Activated naive CD4-positive, alpha-beta T cell treated with anti-CD3 and anti-CD28 coated beads for 36 hours (primary cell): ENCODE measurements around the gene SPTBN2. TPM values are rescaled to one million over a fixed set of nuclear protein-coding genes. Genes with fewer than 3 reads are reported as not detected.

Source experiments
- CTCF ChIA-PET: fragments of 350-600 bp; sonication (Branson Sonifier 250); formaldehyde crosslinking; loops from one replicate; lab custom pipeline; 2021; ENCODE audit warnings: antibody characterized with exemption; lab: Charles Lee
- DNase-seq: peaks from one replicate; pipeline ENCODE4 v3.0.0-alpha.2; 2020
- H3K27ac Mint-ChIP-seq: one replicate; pipeline ENCODE4 v1.8.0; 2021; ENCODE audit warnings: mild to moderate bottlenecking, mixed read lengths
- H3K27me3 Mint-ChIP-seq: one replicate; pipeline ENCODE4 v1.8.0; 2021; ENCODE audit warnings: low read depth, mixed read lengths
- H3K36me3 Mint-ChIP-seq: one replicate; pipeline ENCODE4 v1.8.0; 2021; ENCODE audit warnings: low read depth, mixed read lengths
- H3K4me1 Mint-ChIP-seq: one replicate; pipeline ENCODE4 v1.8.0; 2021; ENCODE audit warnings: low read depth, mixed read lengths
- H3K4me3 Mint-ChIP-seq: one replicate; pipeline ENCODE4 v1.8.0; 2021; ENCODE audit warnings: mild to moderate bottlenecking, moderate library complexity, mixed read lengths
- H3K9me3 Mint-ChIP-seq: one replicate; pipeline ENCODE4 v1.8.0; 2021; ENCODE audit warnings: mixed read lengths
- intact Hi-C: fragments of 100-400 bp; cut with micrococcal nuclease; formaldehyde crosslinking; loops from one replicate; pipeline ENCODE4 v1.15.1; 2023
- total RNA-seq, 2 experiments: library from RNA; stranded (reverse); gene quantifications; one replicate each; pipeline ENCODE4 v1.2.3, GENCODE V29; 2021

Gene SPTBN2
- total RNA-seq, 2 experiments from 2014 or later, result 1.8 to 3.0 TPM

DNA sequence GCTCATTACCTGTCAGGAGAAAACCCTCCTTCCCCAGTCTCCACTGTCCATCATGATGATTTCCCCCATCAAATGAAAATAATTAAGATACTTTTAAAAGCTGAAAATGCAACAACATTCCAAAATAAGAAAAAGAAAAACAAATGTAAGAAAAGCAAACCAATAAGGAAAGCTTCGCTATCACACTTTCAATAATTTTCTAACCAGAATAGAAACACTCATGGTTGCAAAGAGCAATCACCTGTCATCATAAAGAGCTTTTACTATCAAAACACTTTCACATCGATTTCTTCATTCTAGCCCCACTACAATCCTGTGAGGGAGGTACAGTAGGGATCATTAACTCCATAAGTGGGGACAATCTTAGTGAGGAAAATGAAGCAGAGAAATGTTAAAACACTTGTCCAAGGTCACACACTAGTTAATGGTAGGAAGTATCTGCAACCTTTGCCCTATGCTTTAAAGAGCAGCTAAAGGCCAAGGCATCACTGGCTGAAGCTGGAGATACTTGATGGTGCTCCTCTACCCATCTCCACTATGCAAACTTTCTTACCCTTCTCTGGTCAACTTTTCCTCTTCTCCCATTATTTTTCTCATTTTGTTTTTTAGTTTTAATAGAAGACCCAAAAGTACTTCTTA, 53.9 kb downstream of the SPTBN2 start:
- no peaks in the 10 kb centered on the region for H3K27me3 Mint-ChIP-seq
- no peak overlapping the region for H3K27ac Mint-ChIP-seq
- CTCF ChIA-PET, result interaction anchor here (0.7 to 1.3 kb wide), 4 partner anchors 39 to 396 kb away, joined by 3 to 4 read pairs (median 3); partner anchors contain the start of gene CCDC87
- H3K9me3 Mint-ChIP-seq, result no peaks in the 10 kb centered on the region
- intact Hi-C loops, result loop anchor here (10.0 kb wide), 1 partner anchor 1130 kb away; no protein-coding TSS in a partner anchor
- peaks cover 16% of the 10 kb centered on the region for H3K36me3 Mint-ChIP-seq
- H3K4me3 Mint-ChIP-seq, result peak overlapping the region; percentile 7
- no peak for DNase-seq
- H3K4me1 Mint-ChIP-seq, result peaks cover 33% of the 10 kb centered on the region

GRCh38 chr11:66670816-66671215, 58.2 kb downstream of the SPTBN2 start:
- H3K4me3 Mint-ChIP-seq, result no peak overlapping the region
- H3K4me1 Mint-ChIP-seq, result peaks cover 28% of the 10 kb centered on the region
- no peak overlapping the region for H3K27ac Mint-ChIP-seq
- intact Hi-C loops, result loop anchor here (10.0 kb wide), 1 partner anchor 1134 kb away; no protein-coding TSS in a partner anchor
- CTCF ChIA-PET, result no interaction called here
- no peak for DNase-seq
- no peaks in the 10 kb centered on the region for H3K9me3 Mint-ChIP-seq
- H3K27me3 Mint-ChIP-seq, result no peaks in the 10 kb centered on the region
- H3K36me3 Mint-ChIP-seq, result peaks cover 13% of the 10 kb centered on the region

- Mint-ChIP-seq H3K9me3 (no peaks in the 10 kb centered on the region), H3K27me3 (no peaks in the 10 kb centered on the region), H3K4me3 (no peak overlapping the region), H3K4me1 (peaks cover 13% of the 10 kb centered on the region), H3K27ac (no peak overlapping the region), H3K36me3 (peaks cover 18% of the 10 kb centered on the region)
- no peak for DNase-seq
- intact Hi-C loops, result no loop called here
- CTCF ChIA-PET, result no interaction called here
These were observed 63.6 kb downstream of the SPTBN2 start for GRCh38 chr11:66665369-66665768.

- Mint-ChIP-seq H3K27ac (no peak overlapping the region), H3K36me3 (peaks cover 19% of the 10 kb centered on the region), H3K4me3 (no peak overlapping the region), H3K9me3 (no peaks in the 10 kb centered on the region), H3K27me3 (no peaks in the 10 kb centered on the region), H3K4me1 (peaks cover 9% of the 10 kb centered on the region)
- no peak for DNase-seq
- intact Hi-C loops, result no loop called here
- CTCF ChIA-PET, result no interaction called here
These were observed 65.2 kb downstream of the SPTBN2 start for GRCh38 chr11:66663741-66664296.

GRCh38 chr11:66659763-66660162, 69.3 kb downstream of the SPTBN2 start:
- Mint-ChIP-seq H3K36me3 (peaks cover 25% of the 10 kb centered on the region), H3K27ac (peak overlapping the region; percentile 3), H3K27me3 (no peaks in the 10 kb centered on the region), H3K4me1 (peaks cover 11% of the 10 kb centered on the region), H3K9me3 (no peaks in the 10 kb centered on the region), H3K4me3 (no peak overlapping the region)
- intact Hi-C loops, result no loop called here
- CTCF ChIA-PET, result interaction anchor here (0.7 to 1.8 kb wide), 3 partner anchors 22 to 234 kb away, joined by 3 to 7 read pairs (median 5); no protein-coding TSS in a partner anchor
- no peak for DNase-seq

- intact Hi-C loops, result no loop called here
- Mint-ChIP-seq H3K4me1 (peaks cover 39% of the 10 kb centered on the region), H3K36me3 (peaks cover 41% of the 10 kb centered on the region), H3K4me3 (no peak overlapping the region), H3K9me3 (no peaks in the 10 kb centered on the region), H3K27ac (peak overlapping the region; percentile 74), H3K27me3 (no peaks in the 10 kb centered on the region)
- no peak for DNase-seq
- CTCF ChIA-PET, result interaction anchor here (0.7 to 1.8 kb wide), 2 partner anchors 9 to 37 kb away, joined by 3 to 6 read pairs; no protein-coding TSS in a partner anchor
These were observed 75.9 kb downstream of the SPTBN2 start for GRCh38 chr11:66653123-66653522.

DNA sequence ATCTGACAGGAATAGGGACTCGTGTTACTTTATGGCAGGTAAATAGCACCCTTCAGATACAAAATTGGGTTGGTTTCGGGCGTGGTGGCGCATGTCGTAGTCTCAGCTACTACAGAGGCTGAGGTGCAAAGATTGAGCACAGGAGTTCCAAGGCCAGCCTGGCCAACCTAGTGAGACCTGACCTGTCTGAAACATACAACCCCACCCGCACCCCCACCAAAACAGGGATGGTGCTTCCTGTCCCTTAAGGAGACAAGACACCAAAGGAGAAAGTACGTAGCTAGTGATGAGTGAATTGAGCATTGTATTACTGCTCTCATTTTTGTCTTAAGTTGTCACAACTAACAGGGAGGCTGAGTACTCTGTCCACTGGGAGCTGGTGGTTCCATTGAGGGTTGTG, 76.4 kb downstream of the SPTBN2 start:
- Mint-ChIP-seq H3K4me1 (peaks cover 40% of the 10 kb centered on the region), H3K36me3 (peaks cover 41% of the 10 kb centered on the region), H3K27ac (peak overlapping the region; percentile 74), H3K4me3 (no peak overlapping the region), H3K9me3 (no peaks in the 10 kb centered on the region), H3K27me3 (no peaks in the 10 kb centered on the region)
- intact Hi-C loops, result no loop called here
- DNase-seq, result no peak
- CTCF ChIA-PET, result interaction anchor here (0.6 to 1.8 kb wide), 2 partner anchors 10 to 63 kb away, joined by 5 to 6 read pairs; no protein-coding TSS in a partner anchor

DNA sequence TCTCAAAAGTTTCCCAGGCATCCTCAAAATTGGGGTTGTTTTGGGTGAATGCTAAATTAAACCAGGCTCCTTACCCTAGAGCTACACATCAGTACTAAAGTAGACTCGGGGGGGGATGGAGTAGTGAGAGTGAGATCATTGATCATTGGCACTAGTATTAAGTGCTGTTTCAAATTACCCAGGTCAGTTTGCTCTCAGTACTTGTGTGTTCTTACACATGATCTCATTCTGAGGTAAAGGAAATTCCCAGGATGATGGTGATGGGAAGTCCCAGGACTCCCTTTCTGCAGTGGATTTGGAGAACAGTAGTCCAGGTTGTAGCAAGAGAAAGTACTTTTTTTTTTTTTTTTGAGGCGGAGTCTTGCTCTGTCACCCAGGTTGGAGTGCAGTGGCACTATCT, 78.0 kb downstream of the SPTBN2 start:
- Mint-ChIP-seq H3K36me3 (peaks cover 52% of the 10 kb centered on the region), H3K27me3 (no peaks in the 10 kb centered on the region), H3K27ac (no peak overlapping the region), H3K9me3 (no peaks in the 10 kb centered on the region), H3K4me3 (no peak overlapping the region), H3K4me1 (peaks cover 54% of the 10 kb centered on the region)
- intact Hi-C loops, result no loop called here
- CTCF ChIA-PET, result interaction anchor here (1.0 kb wide), 1 partner anchor 21 kb away, joined by 5 read pairs; no protein-coding TSS in a partner anchor
- DNase-seq, result no peak

DNA sequence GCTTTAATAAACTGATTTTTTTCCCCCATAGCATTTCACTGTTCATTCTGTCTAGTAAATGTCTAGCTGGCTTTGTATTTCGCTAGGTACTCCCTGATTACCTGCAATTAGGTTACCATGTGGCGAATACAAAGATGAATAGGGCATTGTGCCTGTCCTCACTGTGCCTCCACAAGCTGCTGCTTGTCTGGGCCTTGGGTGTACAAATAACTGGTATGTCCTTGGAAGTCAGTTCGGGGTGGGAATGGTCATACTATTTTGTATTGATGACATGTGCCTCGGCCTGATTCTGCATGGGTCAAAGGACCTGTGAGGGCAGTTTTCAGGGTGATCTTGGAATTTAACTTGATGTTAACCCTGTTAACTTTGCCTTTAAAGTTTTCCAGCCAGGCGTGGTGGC, 79.1 kb downstream of the SPTBN2 start:
- Mint-ChIP-seq H3K27me3 (no peaks in the 10 kb centered on the region), H3K4me3 (no peak overlapping the region), H3K9me3 (no peaks in the 10 kb centered on the region), H3K36me3 (peaks cover 57% of the 10 kb centered on the region), H3K27ac (peak overlapping the region; percentile 56), H3K4me1 (peaks cover 62% of the 10 kb centered on the region)
- no peak for DNase-seq
- CTCF ChIA-PET, result interaction anchor here (1.0 kb wide), 2 partner anchors 8 to 20 kb away, joined by 4 to 5 read pairs; no protein-coding TSS in a partner anchor
- intact Hi-C loops, result no loop called here

GRCh38 chr11:66646828-66647227, 82.2 kb downstream of the SPTBN2 start:
- Mint-ChIP-seq H3K4me1 (peaks cover 80% of the 10 kb centered on the region), H3K27me3 (no peaks in the 10 kb centered on the region), H3K4me3 (no peak overlapping the region), H3K9me3 (no peaks in the 10 kb centered on the region), H3K36me3 (peaks cover 76% of the 10 kb centered on the region), H3K27ac (peak overlapping the region; percentile 38)
- intact Hi-C loops, result no loop called here
- CTCF ChIA-PET, result interaction anchor here (1.9 kb wide), 1 partner anchor 31 kb away, joined by 14 read pairs; the partner anchor contains the start of gene RBM4B
- no peak for DNase-seq

DNA sequence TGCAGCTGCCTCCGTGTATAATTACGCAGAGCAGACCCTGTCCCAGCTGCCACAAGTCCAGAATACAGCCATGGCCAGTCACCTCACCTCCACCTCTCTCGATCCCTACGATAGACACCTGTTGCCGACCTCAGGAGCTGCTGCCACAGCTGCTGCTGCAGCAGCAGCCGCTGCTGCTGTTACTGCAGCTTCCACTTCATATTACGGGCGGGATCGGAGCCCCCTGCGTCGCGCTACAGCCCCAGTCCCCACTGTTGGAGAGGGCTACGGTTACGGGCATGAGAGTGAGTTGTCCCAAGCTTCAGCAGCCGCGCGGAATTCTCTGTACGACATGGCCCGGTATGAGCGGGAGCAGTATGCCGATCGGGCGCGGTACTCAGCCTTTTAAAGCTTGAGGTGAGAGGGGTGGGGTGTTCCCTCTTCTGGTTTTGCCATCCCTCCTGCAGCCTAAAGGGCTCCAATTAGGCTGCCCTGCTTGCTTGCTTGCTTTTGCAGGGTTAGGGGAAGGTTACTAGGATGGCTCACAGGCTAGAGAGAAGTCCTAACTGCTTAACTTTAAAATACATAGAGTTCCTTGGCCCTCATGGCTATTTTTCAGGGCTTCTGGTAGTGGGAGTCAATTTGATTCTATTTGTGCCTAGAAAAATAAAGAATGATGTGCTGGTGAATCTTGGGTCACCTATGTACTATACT, 85.1 kb downstream of the SPTBN2 start:
- H3K4me3 Mint-ChIP-seq, result peak overlapping the region; percentile 19
- H3K36me3 Mint-ChIP-seq, result peaks cover 85% of the 10 kb centered on the region
- H3K9me3 Mint-ChIP-seq, result no peaks in the 10 kb centered on the region
- DNase-seq, result no peak
- H3K27ac Mint-ChIP-seq, result peak overlapping the region; percentile 47
- CTCF ChIA-PET, result no interaction called here
- intact Hi-C loops, result no loop called here
- H3K27me3 Mint-ChIP-seq, result no peaks in the 10 kb centered on the region
- peaks cover 80% of the 10 kb centered on the region for H3K4me1 Mint-ChIP-seq

- Mint-ChIP-seq H3K27me3 (no peaks in the 10 kb centered on the region), H3K4me3 (peak overlapping the region; percentile 7), H3K36me3 (peaks cover 83% of the 10 kb centered on the region), H3K4me1 (peaks cover 84% of the 10 kb centered on the region), H3K9me3 (no peaks in the 10 kb centered on the region), H3K27ac (peak overlapping the region; percentile 2)
- CTCF ChIA-PET, result no interaction called here
- no peak for DNase-seq
- intact Hi-C loops, result no loop called here
These were observed 87.2 kb downstream of the SPTBN2 start for GRCh38 chr11:66641834-66642233.
